Activated T-helper 1 cell treated with anti-CD3 and anti-CD28 coated beads, Interleukin-12 subunit alpha, Interleukin-12 subunit beta, Interleukin-2, Interleukin-4 antibody, amounts not matched to agents 30 ng/mL and 10 ng/mL and 1 ng/mL, durations not matched to agents 14 hours and 24 hours and 36 hours (primary cell): Measurements from ENCODE around the gene CIAPIN1. TPM values are rescaled to one million over a fixed set of nuclear protein-coding genes. Genes with fewer than 3 reads are reported as not detected.
"Not testable (repeated sequence)": the region's sequence is repeated elsewhere in the genome, so short reads cannot be mapped to it uniquely, and the experiment has no call there.

Source experiments
- DNase-seq: peaks from one replicate; pipeline ENCODE4 v3.0.0; 2021; ENCODE audit warnings: low spot score
- H3K27ac Mint-ChIP-seq: one replicate; pipeline ENCODE4 v1.8.0; 2021; ENCODE audit warnings: mild to moderate bottlenecking, mixed read lengths
- H3K27me3 Mint-ChIP-seq: one replicate; pipeline ENCODE4 v1.8.0; 2022; ENCODE audit warnings: mild to moderate bottlenecking, moderate library complexity, mixed read lengths; ENCODE audit not compliant: insufficient read depth
- H3K36me3 Mint-ChIP-seq: one replicate; pipeline ENCODE4 v1.8.0; 2021; ENCODE audit warnings: low read depth, mixed read lengths
- H3K4me1 Mint-ChIP-seq: one replicate; pipeline ENCODE4 v1.8.0; 2021; ENCODE audit warnings: low read depth, mixed read lengths
- H3K4me3 Mint-ChIP-seq: one replicate; pipeline ENCODE4 v1.8.0; 2021; ENCODE audit warnings: mild to moderate bottlenecking, moderate library complexity, mixed read lengths
- H3K9me3 Mint-ChIP-seq: one replicate; pipeline ENCODE4 v1.8.0; 2021; ENCODE audit warnings: mixed read lengths
- intact Hi-C: fragments of 100-400 bp; cut with micrococcal nuclease; formaldehyde crosslinking; loops from one replicate; pipeline ENCODE4 v1.15.1; 2024
- total RNA-seq: library from RNA; stranded (reverse); gene quantifications from 2 replicates; pipeline ENCODE4 v1.2.3, GENCODE V29; 2022

Gene CIAPIN1
- total RNA-seq, 1 donor from 2014 or later = 98.0 TPM

GRCh38 chr16:57445510-57445909, 1.7 kb downstream of the CIAPIN1 start:
- intact Hi-C loops = loop anchor here (10.0 kb wide), 1 partner anchor 511 kb away; the partner anchor contains the start of gene HERPUD1
- Mint-ChIP-seq H3K4me1 (peaks cover 37% of the 10 kb centered on the region), H3K27ac (no peak overlapping the region)

GRCh38 chr16:57444711-57445110, 2.5 kb downstream of the CIAPIN1 start:
- intact Hi-C loops = loop anchor here (10.0 kb wide), 1 partner anchor 510 kb away; the partner anchor contains the start of gene HERPUD1

More at GRCh38 chr16:57445510-57445909, 1.7 kb downstream of the CIAPIN1 start:
- Mint-ChIP-seq H3K27me3 (no peaks in the 10 kb centered on the region), H3K4me3 (peak overlapping the region; percentile 70), H3K9me3 (peaks cover 13% of the 10 kb centered on the region), H3K36me3 (peaks cover 18% of the 10 kb centered on the region)
- DNase-seq = no peak

GRCh38 chr16:57440551-57440950, 6.6 kb downstream of the CIAPIN1 start:
- H3K27ac Mint-ChIP-seq, H3K4me1 Mint-ChIP-seq, H3K4me3 Mint-ChIP-seq, DNase-seq, H3K27me3 Mint-ChIP-seq: not testable (repeated sequence)
- H3K36me3 Mint-ChIP-seq = peaks cover 44% of the 10 kb centered on the region
- intact Hi-C loops = loop anchor here (10.0 kb wide), 1 partner anchor 506 kb away; the partner anchor contains the start of gene HERPUD1
- H3K9me3 Mint-ChIP-seq = peaks cover 23% of the 10 kb centered on the region

More at GRCh38 chr16:57444711-57445110, 2.5 kb downstream of the CIAPIN1 start:
- peaks cover 21% of the 10 kb centered on the region for H3K9me3 Mint-ChIP-seq
- no peaks in the 10 kb centered on the region for H3K27me3 Mint-ChIP-seq
- peaks cover 25% of the 10 kb centered on the region for H3K36me3 Mint-ChIP-seq
- no peak for DNase-seq
- H3K27ac Mint-ChIP-seq = no peak overlapping the region
- H3K4me1 Mint-ChIP-seq = peaks cover 35% of the 10 kb centered on the region
- H3K4me3 Mint-ChIP-seq = peak overlapping the region; percentile 26

GRCh38 chr16:57439947-57440346, 7.2 kb downstream of the CIAPIN1 start:
- not testable (repeated sequence) for H3K4me1 Mint-ChIP-seq, DNase-seq, H3K27ac Mint-ChIP-seq, H3K4me3 Mint-ChIP-seq, H3K27me3 Mint-ChIP-seq
- H3K9me3 Mint-ChIP-seq = peaks cover 23% of the 10 kb centered on the region
- peaks cover 47% of the 10 kb centered on the region for H3K36me3 Mint-ChIP-seq
- intact Hi-C loops = loop anchor here (10.0 kb wide), 1 partner anchor 505 kb away; the partner anchor contains the start of gene HERPUD1

GRCh38 chr16:57435838-57436237, 11.3 kb downstream of the CIAPIN1 start:
- Mint-ChIP-seq H3K4me1 (no peaks in the 10 kb centered on the region), H3K9me3 (peaks cover 13% of the 10 kb centered on the region), H3K27ac (no peak overlapping the region), H3K36me3 (peaks cover 61% of the 10 kb centered on the region), H3K27me3 (no peaks in the 10 kb centered on the region), H3K4me3 (no peak overlapping the region)
- DNase-seq = no peak
- intact Hi-C loops = no loop called here

GRCh38 chr16:57434003-57434402, 13.2 kb downstream of the CIAPIN1 start:
- H3K27ac Mint-ChIP-seq = no peak overlapping the region

GRCh38 chr16:57432989-57433388, 14.2 kb downstream of the CIAPIN1 start:
- H3K27ac Mint-ChIP-seq = no peak overlapping the region

More at GRCh38 chr16:57434003-57434402, 13.2 kb downstream of the CIAPIN1 start:
- no peaks in the 10 kb centered on the region for H3K27me3 Mint-ChIP-seq
- no peaks in the 10 kb centered on the region for H3K9me3 Mint-ChIP-seq
- no peak overlapping the region for H3K4me3 Mint-ChIP-seq
- H3K4me1 Mint-ChIP-seq = no peaks in the 10 kb centered on the region
- intact Hi-C loops = no loop called here
- no peak for DNase-seq
- peaks cover 53% of the 10 kb centered on the region for H3K36me3 Mint-ChIP-seq

GRCh38 chr16:57432505-57432904, 14.7 kb downstream of the CIAPIN1 start:
- Mint-ChIP-seq H3K27me3 (no peaks in the 10 kb centered on the region), H3K4me1 (no peaks in the 10 kb centered on the region), H3K36me3 (peaks cover 58% of the 10 kb centered on the region), H3K4me3 (no peak overlapping the region), H3K9me3 (no peaks in the 10 kb centered on the region), H3K27ac (no peak overlapping the region)
- no peak for DNase-seq
- intact Hi-C loops = no loop called here

More at GRCh38 chr16:57432989-57433388, 14.2 kb downstream of the CIAPIN1 start:
- peaks cover 56% of the 10 kb centered on the region for H3K36me3 Mint-ChIP-seq
- DNase-seq = no peak
- H3K9me3 Mint-ChIP-seq = no peaks in the 10 kb centered on the region
- no peaks in the 10 kb centered on the region for H3K4me1 Mint-ChIP-seq
- intact Hi-C loops = no loop called here
- no peaks in the 10 kb centered on the region for H3K27me3 Mint-ChIP-seq
- no peak overlapping the region for H3K4me3 Mint-ChIP-seq

- H3K27ac Mint-ChIP-seq = no peak overlapping the region
- no peak overlapping the region for H3K4me3 Mint-ChIP-seq
- intact Hi-C loops = no loop called here
- no peaks in the 10 kb centered on the region for H3K9me3 Mint-ChIP-seq
- peaks cover 59% of the 10 kb centered on the region for H3K36me3 Mint-ChIP-seq
- no peaks in the 10 kb centered on the region for H3K4me1 Mint-ChIP-seq
- DNase-seq = no peak
- H3K27me3 Mint-ChIP-seq = no peaks in the 10 kb centered on the region
Measured at GRCh38 chr16:57430955-57431354, 16.2 kb downstream of the CIAPIN1 start.

- Mint-ChIP-seq H3K9me3 (no peaks in the 10 kb centered on the region), H3K27ac (no peak overlapping the region), H3K27me3 (no peaks in the 10 kb centered on the region), H3K4me3 (no peak overlapping the region), H3K4me1 (no peaks in the 10 kb centered on the region), H3K36me3 (peaks cover 37% of the 10 kb centered on the region)
- intact Hi-C loops = no loop called here
- DNase-seq = no peak
Measured at GRCh38 chr16:57427824-57428223, 19.4 kb downstream of the CIAPIN1 start.

GRCh38 chr16:57427307-57427706, 19.9 kb downstream of the CIAPIN1 start:
- no peak overlapping the region for H3K4me3 Mint-ChIP-seq
- intact Hi-C loops = no loop called here
- peaks cover 34% of the 10 kb centered on the region for H3K36me3 Mint-ChIP-seq
- no peaks in the 10 kb centered on the region for H3K27me3 Mint-ChIP-seq
- no peaks in the 10 kb centered on the region for H3K9me3 Mint-ChIP-seq
- H3K27ac Mint-ChIP-seq = no peak overlapping the region
- H3K4me1 Mint-ChIP-seq = no peaks in the 10 kb centered on the region
- no peak for DNase-seq

- Mint-ChIP-seq H3K4me3 (no peak overlapping the region), H3K36me3 (peaks cover 31% of the 10 kb centered on the region), H3K4me1 (no peaks in the 10 kb centered on the region), H3K9me3 (no peaks in the 10 kb centered on the region), H3K27me3 (no peaks in the 10 kb centered on the region), H3K27ac (no peak overlapping the region)
- intact Hi-C loops = no loop called here
- DNase-seq = no peak
Measured at GRCh38 chr16:57426356-57426755, 20.8 kb downstream of the CIAPIN1 start.

GRCh38 chr16:57424583-57424982, 22.6 kb downstream of the CIAPIN1 start:
- intact Hi-C loops = no loop called here
- Mint-ChIP-seq H3K27me3 (no peaks in the 10 kb centered on the region), H3K27ac (no peak overlapping the region), H3K4me3 (no peak overlapping the region), H3K9me3 (no peaks in the 10 kb centered on the region), H3K4me1 (peaks cover 3% of the 10 kb centered on the region), H3K36me3 (peaks cover 18% of the 10 kb centered on the region)
- no peak for DNase-seq

GRCh38 chr16:57423152-57423551, 24.0 kb downstream of the CIAPIN1 start:
- Mint-ChIP-seq H3K9me3 (no peaks in the 10 kb centered on the region), H3K27me3 (no peaks in the 10 kb centered on the region), H3K36me3 (peaks cover 9% of the 10 kb centered on the region), H3K4me3 (no peak overlapping the region), H3K27ac (no peak overlapping the region), H3K4me1 (peaks cover 10% of the 10 kb centered on the region)
- DNase-seq = no peak
- intact Hi-C loops = no loop called here
